H1 (cell line): ENCODE measurements around the gene HSD17B2. TPM values are rescaled to one million over a fixed set of nuclear protein-coding genes. Genes with fewer than 3 reads are reported as not detected.

Experiments used
- BRCA1 ChIP-seq: IDR thresholded peaks from 2 replicates; pipeline ENCODE4 v1.6.1; 2012; ENCODE audit warnings: low read depth, low read length, improper control_type of control experiment
- CEBPB ChIP-seq: IDR thresholded peaks from 2 replicates; pipeline ENCODE4 v1.6.1; 2012; ENCODE audit warnings: low read depth, low read length
- FOSL1 ChIP-seq: IDR thresholded peaks from 2 replicates; pipeline ENCODE4 v1.6.1; 2011; ENCODE audit warnings: mild to moderate bottlenecking, low read depth, low read length, moderate library complexity; ENCODE audit not compliant: insufficient read depth
- JUN ChIP-seq: IDR thresholded peaks from 2 replicates; pipeline ENCODE4 v1.6.1; 2011; ENCODE audit warnings: low read depth, mild to moderate bottlenecking, improper control_type of control experiment, low read length
- MAFK ChIP-seq: IDR thresholded peaks from 2 replicates; pipeline ENCODE4 v1.6.1; 2012; ENCODE audit warnings: low read depth, mild to moderate bottlenecking, improper control_type of control experiment, low read length
- SP1 ChIP-seq: IDR thresholded peaks from 2 replicates; pipeline ENCODE4 v1.6.1; 2011; ENCODE audit warnings: low read depth, low read length
- TAF1 ChIP-seq: IDR thresholded peaks from 2 replicates; pipeline ENCODE4 v1.6.1; 2011; ENCODE audit warnings: mild to moderate bottlenecking, low read depth, low read length
- TBP ChIP-seq: IDR thresholded peaks from 2 replicates; pipeline ENCODE4 v1.6.1; 2011; ENCODE audit warnings: low read depth, low read length, improper control_type of control experiment
- TEAD4 ChIP-seq: IDR thresholded peaks from 2 replicates; pipeline ENCODE4 v1.6.1; 2012; ENCODE audit warnings: low read depth, low read length, inconsistent platforms, mixed read lengths
- polyA plus RNA-seq, 7 experiments: library from polyadenylated mRNA; depleted of rRNA in 3 of 7; stranded (reverse) in 5 of 7; unstranded in 2 of 7; fragments of >200 nt in 5 of 7; fragments of 200-250 nt in 2 of 7; gene quantifications; 1 replicate in 5 of 7; 2 replicates in 1 of 7; 4 replicates in 1 of 7; pipeline versions ENCODE4 v1.2.1 to v1.2.3, GENCODE V29; 2011 to 2013; ENCODE audit warnings: missing spikeins in 2 of 7, mixed read lengths in 2 of 7
- total RNA-seq: library from RNA; stranded (reverse); fragmentation: NEBNext Ultra II Directional; extraction: Animal tissue kit (Norgen Biotek cat#: 25700); gene quantifications from 2 replicates; pipeline ENCODE4 v1.2.1, GENCODE V29; 2021
- TF ChIP-seq, protein P1 (sequence below): IDR thresholded peaks from 2 replicates; pipeline ENCODE4 v1.6.1; 2011; ENCODE audit warnings: low read length, improper control_type of control experiment

The HSD17B2 gene
- total and polyA plus RNA-seq, 2 of the 8 experiments (the other 6 are each of a cell fraction or from before 2014, with no cell fraction given), result not detected

DNA sequence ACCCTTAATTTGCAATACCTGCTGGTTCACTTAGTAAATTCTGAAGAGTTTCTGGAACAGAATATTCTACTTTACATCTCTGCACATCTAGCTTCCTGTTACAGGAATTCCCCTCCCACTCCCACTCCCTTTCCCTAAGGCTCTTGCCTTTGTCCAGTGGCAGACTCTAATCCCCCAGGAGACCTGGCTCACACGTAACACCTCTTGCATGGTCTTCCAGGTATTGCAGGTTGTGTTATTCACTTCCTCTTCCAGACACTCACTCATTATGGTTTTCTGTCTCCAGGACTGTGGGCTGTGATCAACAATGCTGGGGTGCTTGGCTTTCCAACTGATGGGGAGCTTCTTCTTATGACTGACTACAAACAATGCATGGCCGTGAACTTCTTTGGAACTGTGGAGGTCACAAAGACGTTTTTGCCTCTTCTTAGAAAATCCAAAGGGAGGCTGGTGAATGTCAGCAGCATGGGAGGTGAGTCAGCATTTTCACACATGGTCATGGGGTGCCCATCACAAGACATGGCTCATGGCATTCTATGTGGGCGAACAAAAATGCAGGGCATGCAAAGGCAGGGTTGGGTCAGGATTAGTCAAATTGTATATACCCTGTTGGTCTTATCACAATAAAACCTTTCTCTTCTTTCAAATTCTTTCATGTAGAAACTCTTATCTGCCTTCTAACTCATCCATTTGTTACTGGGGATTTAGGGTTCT lies 35.8 kb downstream of the HSD17B2 start (continued):
- TF ChIP-seq TEAD4 (no peak), JUN (no peak), MAFK (peak; percentile 55; the same call in 1 of the 2 replicates), TAF1 (no peak), BRCA1 (no peak), FOSL1 (no peak), SP1 (no peak), CEBPB (no peak), TBP (no peak)
- TF ChIP-seq, protein P1, sequence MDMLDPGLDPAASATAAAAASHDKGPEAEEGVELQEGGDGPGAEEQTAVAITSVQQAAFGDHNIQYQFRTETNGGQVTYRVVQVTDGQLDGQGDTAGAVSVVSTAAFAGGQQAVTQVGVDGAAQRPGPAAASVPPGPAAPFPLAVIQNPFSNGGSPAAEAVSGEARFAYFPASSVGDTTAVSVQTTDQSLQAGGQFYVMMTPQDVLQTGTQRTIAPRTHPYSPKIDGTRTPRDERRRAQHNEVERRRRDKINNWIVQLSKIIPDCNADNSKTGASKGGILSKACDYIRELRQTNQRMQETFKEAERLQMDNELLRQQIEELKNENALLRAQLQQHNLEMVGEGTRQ, result no peak
